B cell (primary cell): ENCODE measurements around the gene FKBP8. TPM values are rescaled to one million over a fixed set of nuclear protein-coding genes. Genes with fewer than 3 reads are reported as not detected.

Experiments used
- ATAC-seq: fragments of 200-7000 bp; cut with Tn5 transposase; one replicate; pipeline ENCODE4 v1.10.0; 2021; ENCODE audit warnings: low read depth, mild to moderate bottlenecking, moderate number of reproducible peaks, moderate library complexity
- CTCF ChIA-PET: fragments of 350-600 bp; sonication (Branson Sonifier 250); formaldehyde crosslinking; loops from one replicate; lab custom pipeline; 2021; ENCODE audit warnings: antibody characterized with exemption, inconsistent platforms; lab: Charles Lee
- POLR2A ChIA-PET: fragments of 350-600 bp; sonication (Branson Sonifier 250); formaldehyde crosslinking; loops from one replicate; lab custom pipeline; 2021; ENCODE audit warnings: antibody characterized with exemption; lab: Charles Lee
- DNase-seq: peaks from one replicate; pipeline ENCODE4 v3.0.0; 2013
- H2AFZ ChIP-seq: 2 replicates; pipeline ENCODE4 v1.6.1; 2012; ENCODE audit warnings: mild to moderate bottlenecking, low read depth, low read length; ENCODE audit not compliant: insufficient read depth, poor library complexity, severe bottlenecking
- H3K27ac ChIP-seq, 2 donors: 1 replicate in 1 of 2; 2 replicates in 1 of 2; pipeline ENCODE4 v1.5.1; 2012 to 2013; ENCODE audit warnings: low read length in 2 of 2, mild to moderate bottlenecking in 2 of 2, moderate library complexity in 1 of 2
- H3K27me3 ChIP-seq, 4 experiments: fragments of 200-600 bp in 1 of 4; sonication (generic) in 1 of 4; replicated peaks in 1 of 4; 1 replicate in 2 of 4; 2 replicates in 2 of 4; pipeline versions ENCODE4 v1.6.1 to v1.7.0; 2013 to 2016; ENCODE audit warnings: low read length in 3 of 4, mild to moderate bottlenecking in 2 of 4, mixed read lengths in 1 of 4, moderate library complexity in 1 of 4; ENCODE audit not compliant: insufficient read depth in 4 of 4, control insufficient read depth in 3 of 4; ENCODE audit errors: control extremely low read depth in 1 of 4
- H3K36me3 ChIP-seq, 2 experiments: replicated peaks in 1 of 2; 1 replicate in 1 of 2; 2 replicates in 1 of 2; pipeline versions ENCODE4 v1.6.1 to v1.7.1; 2013; ENCODE audit warnings: low read length in 1 of 2; ENCODE audit not compliant: insufficient read depth in 2 of 2, control insufficient read depth in 1 of 2; ENCODE audit errors: control extremely low read depth in 1 of 2, extremely low read depth in 1 of 2
- H3K4me1 ChIP-seq, 2 donors: fragments of 200-600 bp in 1 of 2; sonication (generic) in 1 of 2; 1 replicate in 1 of 2; 2 replicates in 1 of 2; pipeline versions ENCODE4 v1.5.1 to v1.6.1; 2013 to 2017; ENCODE audit warnings: low read length in 2 of 2; ENCODE audit not compliant: control insufficient read depth in 2 of 2, insufficient read depth in 2 of 2
- H3K4me2 ChIP-seq: replicated peaks from 2 replicates; pipeline ENCODE3; 2012; ENCODE audit warnings: mild to moderate bottlenecking, low read depth, low read length; ENCODE audit not compliant: poor library complexity, severe bottlenecking
- H3K4me3 ChIP-seq, 5 experiments: fragments of 200-600 bp in 1 of 5; sonication (generic) in 1 of 5; 1 replicate in 3 of 5; 2 replicates in 2 of 5; pipeline versions ENCODE4 v1.5.1 to v1.7.0; 2011 to 2016; ENCODE audit warnings: low read length in 4 of 5, mild to moderate bottlenecking in 4 of 5, low read depth in 2 of 5, control low read depth in 1 of 5, moderate library complexity in 1 of 5; ENCODE audit not compliant: insufficient read depth in 1 of 5; ENCODE audit errors: control extremely low read depth in 1 of 5, extremely low read depth in 1 of 5
- H3K79me2 ChIP-seq: fragments of 200-600 bp; sonication (generic); one replicate; pipeline ENCODE4 v1.6.0; 2016; ENCODE audit warnings: low read length; ENCODE audit not compliant: control insufficient read depth, insufficient read depth
- H3K9ac ChIP-seq: fragments of 200-600 bp; sonication (generic); 2 replicates; pipeline ENCODE4 v1.6.1; 2017; ENCODE audit warnings: mild to moderate bottlenecking, low read length, moderate library complexity
- H3K9me3 ChIP-seq, 3 donors: one replicate each; pipeline versions ENCODE4 v1.6.1 to v1.7.1; 2013; ENCODE audit warnings: low read length in 2 of 3; ENCODE audit not compliant: control insufficient read depth in 2 of 3, insufficient read depth in 1 of 3; ENCODE audit errors: control extremely low read depth in 1 of 3
- H4K20me1 ChIP-seq: 2 replicates; pipeline ENCODE4 v1.6.0; 2012; ENCODE audit warnings: mild to moderate bottlenecking, low read length; ENCODE audit not compliant: insufficient read depth, control insufficient read depth, poor library complexity, severe bottlenecking
- H3K27ac Mint-ChIP-seq: one replicate; pipeline ENCODE4 v1.8.0; 2021; ENCODE audit warnings: mixed read lengths
- H3K27me3 Mint-ChIP-seq: one replicate; pipeline ENCODE4 v1.8.0; 2021; ENCODE audit warnings: mixed read lengths
- H3K4me1 Mint-ChIP-seq: one replicate; pipeline ENCODE4 v1.8.0; 2021; ENCODE audit warnings: mixed read lengths
- H3K4me3 Mint-ChIP-seq: one replicate; pipeline ENCODE4 v1.8.0; 2021; ENCODE audit warnings: mixed read lengths
- H3K9me3 Mint-ChIP-seq: one replicate; pipeline ENCODE4 v1.8.0; 2022; ENCODE audit warnings: mixed read lengths; ENCODE audit not compliant: insufficient read depth
- EZH2 ChIP-seq: IDR thresholded peaks from 2 replicates; pipeline ENCODE4 v1.6.1; 2012; ENCODE audit warnings: borderline replicate concordance, low read depth, mild to moderate bottlenecking, moderate library complexity, low read length; ENCODE audit not compliant: insufficient read depth, poor library complexity, severe bottlenecking
- WGBS: methylation state at CpG from one replicate; pipeline ENCODE4 v1.1.5; 2013; ENCODE audit warnings: missing lambda C conversion rate; ENCODE audit not compliant: insufficient coverage; 5-methylcytosine and 5-hydroxymethylcytosine counted together
- intact Hi-C: fragments of 100-400 bp; cut with micrococcal nuclease; formaldehyde crosslinking; loops from one replicate; pipeline ENCODE4 v1.10.0; 2022
- polyA plus RNA-seq: library from polyadenylated mRNA; depleted of rRNA; stranded (reverse); fragments of >200 nt; gene quantifications from 2 replicates; pipeline ENCODE4 v1.2.3, GENCODE V29; 2012
- total RNA-seq, 2 donors: library from RNA; stranded (reverse); fragments of 120-200 nt in 1 of 2; gene quantifications; 1 replicate in 1 of 2; 2 replicates in 1 of 2; pipeline versions ENCODE4 v1.2.3 to v1.2.4, GENCODE V29; 2013 to 2022
- TF ChIP-seq, protein P1 (sequence below): fragments of 200-600 bp; IDR thresholded peaks from one replicate; pipeline ENCODE4 v1.8.0; 2022; ENCODE audit warnings: antibody characterized with exemption, mild to moderate bottlenecking

Gene FKBP8
- total and polyA plus RNA-seq, 2 donors (not counting 1 experiment from before 2014, with no cell fraction given): 148 to 163 TPM

DNA sequence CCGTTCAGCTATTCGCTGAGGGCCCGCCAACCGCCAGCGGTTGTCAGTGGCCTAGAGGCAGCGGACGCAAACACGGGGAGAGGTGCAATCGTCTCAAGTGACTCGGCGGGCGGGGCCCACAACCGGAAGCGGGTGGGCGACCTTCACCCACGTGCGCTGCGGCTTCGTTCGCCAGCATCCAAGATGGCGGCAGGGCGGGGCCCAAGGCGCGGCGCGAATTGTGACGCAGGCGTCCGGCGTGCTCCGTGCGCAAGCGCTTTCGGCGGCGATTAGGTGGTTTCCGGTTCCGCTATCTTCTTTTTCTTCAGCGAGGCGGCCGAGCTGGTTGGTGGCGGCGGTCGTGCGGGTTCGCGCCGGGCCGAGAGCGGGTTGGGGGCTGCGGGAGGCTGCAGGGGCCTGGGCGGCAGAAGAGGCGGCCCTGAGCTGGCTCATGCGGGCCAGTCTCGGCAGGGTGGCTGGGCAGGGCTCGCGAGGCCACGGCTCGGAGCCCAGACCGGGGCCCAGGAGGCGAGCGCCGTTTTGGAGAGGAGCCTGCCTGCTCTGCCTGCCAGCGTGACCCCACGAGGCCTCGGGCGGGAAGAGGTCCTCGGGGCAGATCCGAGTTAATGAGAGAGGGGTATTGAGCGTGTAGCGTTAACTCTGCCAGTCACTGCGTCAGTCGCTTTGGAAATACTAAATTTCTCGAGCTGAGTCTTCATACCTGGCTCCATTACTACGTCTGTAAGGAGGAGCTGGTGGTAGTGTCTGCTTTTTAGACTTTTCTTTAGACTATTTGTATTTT, 28.4 kb upstream of the FKBP8 start, which contains the start of gene UBA52:
TSS of gene UBA52 (plus strand) at position 294 of the 781 bp plus-strand sequence. CDS start 1,444 bp downstream, outside the sequence.
- no peaks in the 10 kb centered on the region for H3K9me3 Mint-ChIP-seq
- peak; percentile 99 for DNase-seq
- H4K20me1 ChIP-seq: peaks cover 31% of the 10 kb centered on the region
- intact Hi-C loops: loop anchor here (1.0 to 5.0 kb wide), 6 partner anchors 14 to 1494 kb away; partner anchors contain the start of genes ELL, HAUS8, KXD1 and MYO9B
- under 1% methylated on average over 75 of the region's 75 CpGs for WGBS
- ChIA-PET POLR2A (interaction anchor here (0.7 to 1.8 kb wide), 13 partner anchors 12 to 817 kb away, joined by 3 to 26 read pairs (median 5); partner anchors contain the start of genes COPE, DDX49, ELL and KXD1), CTCF (interaction anchor here (0.6 to 3.7 kb wide), 13 partner anchors 12 to 275 kb away, joined by 3 to 26 read pairs (median 3); partner anchors contain the start of genes ELL, KXD1 and REX1BD)
- peak within 1 kb of the TSS; percentile 80 for H3K4me2 ChIP-seq
- peaks cover 0 to 54% of the 10 kb centered on the region in 2 experiments for H3K36me3 ChIP-seq
- peak; percentile 93 for ATAC-seq
- peaks cover 19% of the 10 kb centered on the region for H3K79me2 ChIP-seq
- peak within 1 kb of the TSS; percentile 69 to 94 (median 86) for H3K4me3 ChIP-seq
- H3K27me3 ChIP-seq: no peaks in the 10 kb centered on the region
- peaks cover 12 to 25% of the 10 kb centered on the region in 2 donors for H3K4me1 ChIP-seq
- H3K27ac Mint-ChIP-seq: peak within 1 kb of the TSS; percentile 90
- H3K4me1 Mint-ChIP-seq: peaks cover 16% of the 10 kb centered on the region
- peak within 1 kb of the TSS; percentile 93 for H3K9ac ChIP-seq
- H3K4me3 Mint-ChIP-seq: peak within 1 kb of the TSS; percentile 94
- no peaks in the 10 kb centered on the region for H3K9me3 ChIP-seq
- H2AFZ ChIP-seq: peak within 1 kb of the TSS; percentile 65
- no peak for TF ChIP-seq EZH2
- TF ChIP-seq, protein P1, sequence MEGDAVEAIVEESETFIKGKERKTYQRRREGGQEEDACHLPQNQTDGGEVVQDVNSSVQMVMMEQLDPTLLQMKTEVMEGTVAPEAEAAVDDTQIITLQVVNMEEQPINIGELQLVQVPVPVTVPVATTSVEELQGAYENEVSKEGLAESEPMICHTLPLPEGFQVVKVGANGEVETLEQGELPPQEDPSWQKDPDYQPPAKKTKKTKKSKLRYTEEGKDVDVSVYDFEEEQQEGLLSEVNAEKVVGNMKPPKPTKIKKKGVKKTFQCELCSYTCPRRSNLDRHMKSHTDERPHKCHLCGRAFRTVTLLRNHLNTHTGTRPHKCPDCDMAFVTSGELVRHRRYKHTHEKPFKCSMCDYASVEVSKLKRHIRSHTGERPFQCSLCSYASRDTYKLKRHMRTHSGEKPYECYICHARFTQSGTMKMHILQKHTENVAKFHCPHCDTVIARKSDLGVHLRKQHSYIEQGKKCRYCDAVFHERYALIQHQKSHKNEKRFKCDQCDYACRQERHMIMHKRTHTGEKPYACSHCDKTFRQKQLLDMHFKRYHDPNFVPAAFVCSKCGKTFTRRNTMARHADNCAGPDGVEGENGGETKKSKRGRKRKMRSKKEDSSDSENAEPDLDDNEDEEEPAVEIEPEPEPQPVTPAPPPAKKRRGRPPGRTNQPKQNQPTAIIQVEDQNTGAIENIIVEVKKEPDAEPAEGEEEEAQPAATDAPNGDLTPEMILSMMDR: no peak
- H3K27me3 Mint-ChIP-seq: no peaks in the 10 kb centered on the region
- H3K27ac ChIP-seq: peak within 1 kb of the TSS; percentile 85 to 95

DNA sequence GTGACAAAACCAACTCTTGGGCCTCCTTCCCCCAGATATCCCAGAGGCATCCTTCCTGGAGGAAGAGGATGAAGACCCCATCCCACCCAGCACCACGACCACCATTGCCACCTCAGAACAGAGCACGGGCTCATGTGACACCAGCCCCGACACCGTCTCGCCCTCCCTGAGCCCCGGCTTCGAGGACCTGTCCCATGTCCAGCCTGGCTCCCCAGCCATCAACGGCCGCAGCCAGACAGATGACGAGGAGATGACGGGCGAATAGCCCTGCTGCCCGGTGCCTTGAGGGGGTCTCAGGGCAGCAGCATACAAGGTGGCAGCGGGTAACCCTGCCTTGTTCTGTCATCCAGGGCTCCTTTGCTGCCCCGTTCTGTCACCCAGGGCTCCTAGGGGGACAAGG, 25.0 kb upstream of the FKBP8 start:
- Histone ChIP-seq H3K36me3 (peaks cover 0 to 52% of the 10 kb centered on the region in 2 experiments), H3K27me3 (no peaks in the 10 kb centered on the region), H3K4me1 (peaks cover 12 to 21% of the 10 kb centered on the region in 2 donors), H3K9me3 (no peaks in the 10 kb centered on the region), H3K4me3 (no peak overlapping the region), H2AFZ (no peak overlapping the region), H3K79me2 (peaks cover 17% of the 10 kb centered on the region), H3K9ac (no peak overlapping the region), H4K20me1 (peaks cover 20% of the 10 kb centered on the region), H3K4me2 (no peak overlapping the region), H3K27ac (no peak overlapping the region)
- H3K4me1 Mint-ChIP-seq: peaks cover 16% of the 10 kb centered on the region
- TF ChIP-seq, protein P1: no peak
- TF ChIP-seq EZH2: no peak
- CTCF ChIA-PET: no interaction called here
- no peak for ATAC-seq
- H3K4me3 Mint-ChIP-seq: no peak overlapping the region
- no peaks in the 10 kb centered on the region for H3K9me3 Mint-ChIP-seq
- intact Hi-C loops: no loop called here
- no peak overlapping the region for H3K27ac Mint-ChIP-seq
- DNase-seq: no peak
- 98% methylated on average over 14 of the region's 15 CpGs for WGBS
- POLR2A ChIA-PET: no interaction called here
- no peaks in the 10 kb centered on the region for H3K27me3 Mint-ChIP-seq
